Ascending aorta (tissue), 2 donors: ENCODE measurements around the gene TOMM40L. TPM values are rescaled to one million over a fixed set of nuclear protein-coding genes. Genes with fewer than 3 reads are reported as not detected.

ENCODE experiments used
- DNase-seq, 2 donors: peaks; one replicate each; pipeline ENCODE4 v3.0.0-alpha.2; 2019; ENCODE audit warnings: low spot score in 2 of 2
- H3K27ac ChIP-seq, 2 donors: fragments of 200-600 bp; sonication (generic); one replicate each; pipeline ENCODE4 v1.5.1; 2016 to 2017; ENCODE audit warnings: mild to moderate bottlenecking in 1 of 2
- H3K27me3 ChIP-seq: fragments of 200-600 bp; sonication (generic); one replicate; pipeline ENCODE4 v1.5.1; 2017
- H3K36me3 ChIP-seq, 2 donors: fragments of 200-600 bp; sonication (generic); one replicate each; pipeline ENCODE4 v1.5.1; 2016
- H3K4me1 ChIP-seq, 2 donors: fragments of 200-600 bp; sonication (generic); one replicate each; pipeline ENCODE4 v1.5.1; 2016 to 2017; ENCODE audit warnings: mild to moderate bottlenecking in 1 of 2
- H3K4me3 ChIP-seq, 2 donors: fragments of 200-600 bp; sonication (generic); one replicate each; pipeline ENCODE4 v1.5.1; 2016 to 2017; ENCODE audit warnings: mild to moderate bottlenecking in 1 of 2
- H3K9me3 ChIP-seq, 2 donors: fragments of 200-600 bp; sonication (generic); one replicate each; pipeline ENCODE4 v1.5.1; 2016
- intact Hi-C: fragments of 100-400 bp; cut with DNase I; formaldehyde crosslinking; loops from one replicate; pipeline ENCODE4 v1.15.1; 2023
- total RNA-seq: library from RNA; depleted of rRNA; stranded (reverse); fragments of >200 nt; gene quantifications from one replicate; pipeline ENCODE4 v1.1.0, GENCODE V29; 2016
- TF ChIP-seq, protein P1 (sequence below), 3 experiments: fragments of 200-600 bp in 2 of 3; fragments of 450-650 bp in 1 of 3; sonication (generic) in 2 of 3; IDR thresholded peaks; one replicate each; pipeline ENCODE4 v1.5.1; 2016 to 2019; ENCODE audit warnings: antibody characterized with exemption in 3 of 3, mild to moderate bottlenecking in 1 of 3, moderate library complexity in 1 of 3

The TOMM40L gene
- total RNA-seq, 1 donor from 2014 or later = 26.6 TPM

DNA sequence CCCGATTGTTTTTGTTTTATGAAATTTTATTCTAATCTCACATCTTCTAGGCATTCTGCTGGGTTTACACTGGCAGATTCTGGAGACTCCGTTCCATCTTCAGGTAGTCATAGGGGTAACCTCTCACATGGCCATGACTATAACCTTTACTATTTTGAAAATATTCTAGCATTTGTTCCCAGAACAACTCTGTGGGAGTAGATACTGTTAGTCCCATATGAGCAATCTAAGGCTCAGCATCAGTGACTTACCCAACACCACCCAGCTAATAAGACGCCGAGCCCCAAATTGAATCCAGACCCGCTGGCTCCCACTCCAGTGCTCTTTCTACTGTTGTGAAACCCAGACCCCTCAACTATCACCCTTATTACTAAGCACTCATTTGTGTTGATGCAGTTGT is 36.8 kb upstream of the TOMM40L start:
- H3K9me3 ChIP-seq = no peaks in the 10 kb centered on the region
- no peaks in the 10 kb centered on the region for H3K27me3 ChIP-seq
- no peaks in the 10 kb centered on the region for H3K4me1 ChIP-seq
- no peak overlapping the region for H3K27ac ChIP-seq
- TF ChIP-seq, protein P1, sequence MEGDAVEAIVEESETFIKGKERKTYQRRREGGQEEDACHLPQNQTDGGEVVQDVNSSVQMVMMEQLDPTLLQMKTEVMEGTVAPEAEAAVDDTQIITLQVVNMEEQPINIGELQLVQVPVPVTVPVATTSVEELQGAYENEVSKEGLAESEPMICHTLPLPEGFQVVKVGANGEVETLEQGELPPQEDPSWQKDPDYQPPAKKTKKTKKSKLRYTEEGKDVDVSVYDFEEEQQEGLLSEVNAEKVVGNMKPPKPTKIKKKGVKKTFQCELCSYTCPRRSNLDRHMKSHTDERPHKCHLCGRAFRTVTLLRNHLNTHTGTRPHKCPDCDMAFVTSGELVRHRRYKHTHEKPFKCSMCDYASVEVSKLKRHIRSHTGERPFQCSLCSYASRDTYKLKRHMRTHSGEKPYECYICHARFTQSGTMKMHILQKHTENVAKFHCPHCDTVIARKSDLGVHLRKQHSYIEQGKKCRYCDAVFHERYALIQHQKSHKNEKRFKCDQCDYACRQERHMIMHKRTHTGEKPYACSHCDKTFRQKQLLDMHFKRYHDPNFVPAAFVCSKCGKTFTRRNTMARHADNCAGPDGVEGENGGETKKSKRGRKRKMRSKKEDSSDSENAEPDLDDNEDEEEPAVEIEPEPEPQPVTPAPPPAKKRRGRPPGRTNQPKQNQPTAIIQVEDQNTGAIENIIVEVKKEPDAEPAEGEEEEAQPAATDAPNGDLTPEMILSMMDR (IDR thresholded peaks at IDR 0.05) = no peak
- H3K36me3 ChIP-seq = no peaks in the 10 kb centered on the region
- DNase-seq = no peak
- intact Hi-C loops = no loop called here
- H3K4me3 ChIP-seq = no peak overlapping the region

DNA sequence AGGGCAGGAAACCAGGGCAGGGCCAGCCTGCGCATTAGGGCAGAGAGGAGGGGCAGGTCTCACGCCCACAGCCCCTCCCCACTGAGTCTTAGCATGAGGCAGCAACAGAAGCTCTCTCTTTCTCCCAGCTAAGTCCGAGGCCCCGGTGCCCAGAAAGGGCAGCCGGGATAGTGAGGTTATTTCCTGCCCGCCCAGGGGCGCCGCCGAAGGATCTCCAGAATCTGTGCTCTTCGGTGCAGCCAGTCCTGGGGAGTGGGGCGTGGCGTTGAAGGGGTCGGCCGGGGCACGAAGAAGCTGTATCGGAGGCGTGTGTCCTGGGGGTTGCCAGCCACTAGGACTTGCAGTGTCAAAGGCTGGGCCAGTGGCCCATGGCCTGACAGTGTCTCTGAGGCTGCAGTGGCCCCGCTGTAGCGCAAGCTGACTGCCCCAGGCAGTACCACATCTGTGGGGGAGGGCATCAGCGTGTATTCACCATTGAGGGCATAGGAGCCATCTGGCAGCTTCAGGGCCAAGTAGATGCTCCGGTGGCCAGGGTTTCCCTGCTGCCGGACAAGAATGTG is 34.8 kb upstream of the TOMM40L start:
- TF ChIP-seq, protein P1 (IDR thresholded peaks at IDR 0.05) = no peak
- intact Hi-C loops = no loop called here
- H3K36me3 ChIP-seq = no peaks in the 10 kb centered on the region
- no peaks in the 10 kb centered on the region for H3K4me1 ChIP-seq
- H3K4me3 ChIP-seq = no peak overlapping the region
- no peak for DNase-seq
- H3K27ac ChIP-seq = no peak overlapping the region
- no peaks in the 10 kb centered on the region for H3K9me3 ChIP-seq
- no peaks in the 10 kb centered on the region for H3K27me3 ChIP-seq

DNA sequence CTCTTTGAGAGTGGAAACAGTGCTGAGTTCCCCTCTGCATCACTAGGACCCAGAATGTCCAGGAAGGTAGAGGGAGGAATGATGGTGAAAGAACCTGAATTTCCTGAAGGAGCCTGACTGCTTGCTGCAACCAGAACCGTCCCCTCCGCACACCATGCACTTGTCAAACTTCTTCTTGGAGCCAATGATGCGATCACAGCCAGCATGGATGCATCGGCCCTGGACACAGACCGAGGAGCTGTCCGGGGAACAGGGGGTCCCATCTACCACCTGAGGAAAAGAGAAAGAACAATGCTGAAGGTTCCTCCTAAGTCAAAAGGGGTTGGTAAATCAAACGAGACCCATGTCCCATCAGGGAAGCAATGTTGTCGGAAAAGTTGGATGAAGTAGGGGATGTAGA is 33.9 kb upstream of the TOMM40L start:
- Histone ChIP-seq H3K9me3 (no peaks in the 10 kb centered on the region), H3K36me3 (no peaks in the 10 kb centered on the region), H3K27me3 (no peaks in the 10 kb centered on the region), H3K4me1 (no peaks in the 10 kb centered on the region), H3K4me3 (no peak overlapping the region), H3K27ac (no peak overlapping the region)
- TF ChIP-seq, protein P1 (IDR thresholded peaks at IDR 0.05) = no peak
- DNase-seq = no peak
- intact Hi-C loops = no loop called here

DNA sequence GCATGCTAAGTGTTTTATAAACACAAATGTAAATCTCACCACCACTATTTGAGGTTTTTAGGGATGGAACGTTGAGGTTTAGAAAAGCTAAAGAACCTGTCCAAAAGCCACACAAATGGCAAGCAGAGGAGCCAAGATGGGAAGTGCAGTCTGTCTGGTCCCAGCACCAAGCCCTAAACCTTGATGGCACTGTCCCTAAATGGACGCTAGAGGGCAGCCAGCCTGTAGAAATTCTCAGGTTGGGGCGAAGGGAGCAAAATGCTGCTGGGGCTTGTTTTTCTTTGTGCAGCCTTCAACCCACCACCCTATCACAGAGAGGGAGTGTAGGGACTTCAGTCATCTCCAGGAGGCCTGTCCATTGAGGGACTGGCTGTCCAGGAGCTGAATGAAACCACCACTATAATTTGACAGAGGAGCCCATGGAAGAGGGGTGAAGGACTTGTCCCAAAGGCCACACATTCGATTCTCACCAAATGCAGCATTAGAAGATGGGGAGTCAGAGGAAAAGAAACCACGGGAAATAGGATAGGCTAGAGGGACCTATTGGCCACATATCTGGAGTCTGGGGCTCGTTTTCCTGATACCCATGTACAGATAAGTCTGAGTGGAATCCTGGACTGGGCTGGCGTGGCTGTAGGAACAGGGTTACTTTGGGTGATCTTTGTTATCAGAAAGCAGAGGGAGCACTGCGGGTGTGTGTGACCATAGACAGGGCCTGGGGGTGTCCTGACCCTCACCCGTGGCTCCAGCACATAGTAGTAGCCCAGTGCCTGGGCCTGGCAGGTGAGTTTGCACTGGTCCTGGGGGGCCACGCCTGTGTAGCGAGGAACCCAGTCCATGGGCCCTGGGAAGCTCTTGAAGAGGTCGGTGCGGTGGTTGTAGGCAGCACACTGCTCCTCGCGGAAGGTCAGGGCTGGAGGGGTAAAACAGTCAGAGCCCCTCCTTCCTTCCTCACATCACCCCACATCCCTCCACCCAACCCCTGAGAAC is 33.1 kb upstream of the TOMM40L start:
- Histone ChIP-seq H3K4me3 (no peak overlapping the region), H3K9me3 (no peaks in the 10 kb centered on the region), H3K4me1 (peaks cover 0 to under 1% of the 10 kb centered on the region in 2 donors), H3K36me3 (no peaks in the 10 kb centered on the region), H3K27me3 (no peaks in the 10 kb centered on the region), H3K27ac (no peak overlapping the region)
- no peak for DNase-seq
- intact Hi-C loops = no loop called here
- TF ChIP-seq, protein P1 (IDR thresholded peaks at IDR 0.05) = peak; percentile 71 to 90 (median 78)

DNA sequence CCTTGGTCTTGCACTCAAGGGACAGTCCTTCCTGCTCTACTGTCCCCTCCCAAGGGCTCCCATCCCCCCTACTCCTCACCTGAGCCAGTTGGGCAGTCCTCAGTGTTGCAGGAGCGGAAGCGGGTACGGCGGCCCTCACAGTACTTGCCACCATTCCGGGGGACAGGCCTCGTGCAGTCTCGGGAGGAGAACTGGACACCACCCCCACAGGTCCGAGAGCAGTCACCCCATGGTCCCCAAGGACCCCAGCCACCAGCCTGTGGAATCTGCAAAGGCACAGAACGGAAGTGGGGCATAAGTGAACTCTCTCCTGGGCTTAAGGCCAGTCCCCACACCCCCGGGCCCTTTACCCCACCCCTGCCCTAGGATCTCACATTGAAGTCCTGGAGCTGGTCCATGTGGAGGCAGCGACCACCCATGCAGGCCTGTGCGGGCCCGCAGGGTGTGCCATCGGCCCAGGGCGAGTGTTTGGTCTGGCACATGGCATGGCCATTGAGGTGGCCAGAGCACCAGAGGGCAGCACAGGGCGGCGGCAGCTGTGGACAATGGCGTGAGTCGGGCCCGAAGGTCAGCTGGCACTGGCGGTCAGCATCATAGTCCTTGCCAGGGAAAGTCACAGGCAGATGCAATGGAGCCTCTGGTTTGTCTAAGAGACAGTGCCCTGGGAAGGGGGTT is 32.2 kb upstream of the TOMM40L start:
- Histone ChIP-seq H3K4me3 (no peak overlapping the region), H3K9me3 (no peaks in the 10 kb centered on the region), H3K4me1 (peaks cover 0 to 6% of the 10 kb centered on the region in 2 donors), H3K27ac (no peak overlapping the region), H3K27me3 (no peaks in the 10 kb centered on the region), H3K36me3 (no peaks in the 10 kb centered on the region)
- TF ChIP-seq, protein P1 (IDR thresholded peaks at IDR 0.05) = peak in 1 of 3 experiments; percentile 8
- DNase-seq = no peak
- intact Hi-C loops = no loop called here
